COLO668 (cell line): ENCODE data around the gene TMIGD3.

Source experiments
- DNase-seq: peaks from one replicate; lab custom pipeline; 2025; ENCODE audit not compliant: unreplicated experiment; lab: John Stamatoyannopoulos, UW

TMIGD3 gene

GRCh38 chr1:111475701-111476100 lies 27.7 kb downstream of the TMIGD3 start:
- no peak for DNase-seq

- DNase-seq: no peak
Observed at GRCh38 chr1:111474521-111474920, 28.9 kb downstream of the TMIGD3 start.

GRCh38 chr1:111474106-111474505 lies 29.3 kb downstream of the TMIGD3 start:
- no peak for DNase-seq

GRCh38 chr1:111471538-111471937 lies 31.9 kb downstream of the TMIGD3 start:
- DNase-seq: no peak

GRCh38 chr1:111471012-111471411 lies 32.4 kb downstream of the TMIGD3 start:
- no peak for DNase-seq

GRCh38 chr1:111470596-111470995 lies 32.8 kb downstream of the TMIGD3 start:
- DNase-seq: no peak

- no peak for DNase-seq
Observed at GRCh38 chr1:111469539-111469938, 33.9 kb downstream of the TMIGD3 start.

- no peak for DNase-seq
Observed at GRCh38 chr1:111468717-111469100, 34.7 kb downstream of the TMIGD3 start.

- no peak for DNase-seq
Observed at GRCh38 chr1:111467865-111468716, 35.3 kb downstream of the TMIGD3 start.

GRCh38 chr1:111466480-111466879 lies 37.0 kb downstream of the TMIGD3 start:
- DNase-seq: no peak

GRCh38 chr1:111465754-111466153 lies 37.7 kb downstream of the TMIGD3 start:
- DNase-seq: no peak

GRCh38 chr1:111463029-111463683 lies 40.3 kb downstream of the TMIGD3 start:
- no peak for DNase-seq

GRCh38 chr1:111462370-111463028 lies 40.9 kb downstream of the TMIGD3 start:
- DNase-seq: no peak

GRCh38 chr1:111461765-111462164 lies 41.7 kb downstream of the TMIGD3 start:
- no peak for DNase-seq

GRCh38 chr1:111455642-111456031 lies 47.8 kb downstream of the TMIGD3 start:
- DNase-seq: no peak

- DNase-seq: no peak
Observed at GRCh38 chr1:111454859-111455641, 48.4 kb downstream of the TMIGD3 start.

- DNase-seq: no peak
Observed at GRCh38 chr1:111453706-111454105, 49.7 kb downstream of the TMIGD3 start.

GRCh38 chr1:111452581-111452980 lies 50.9 kb downstream of the TMIGD3 start:
- no peak for DNase-seq

- DNase-seq: no peak
Observed at GRCh38 chr1:111450185-111450584, 53.2 kb downstream of the TMIGD3 start.

GRCh38 chr1:111449703-111450017 lies 53.8 kb downstream of the TMIGD3 start:
- DNase-seq: no peak

- peak; percentile 95 for DNase-seq
Observed at GRCh38 chr1:111448918-111449702, 54.3 kb downstream of the TMIGD3 start, which contains the start of the genes ATP5PB and WDR77. Gene ATP5PB (plus strand): TSS chr1:111449464. CDS start chr1:111449542, 78 bp downstream. Gene WDR77 (minus strand): TSS chr1:111449256. CDS start chr1:111449169, 87 bp downstream.
